ENCODE measurements around the gene ADRA1B.

Gene ADRA1B

GRCh38 chr5:159945359-159945758 is 29.1 kb downstream of the ADRA1B start:
- no peak for DNase-seq (ENCODE audit: low read depth, low spot score)
- H3K4me3 ChIP-seq (ENCODE audit: low read depth, low read length) = no peak overlapping the region
- TF ChIP-seq, protein P1, sequence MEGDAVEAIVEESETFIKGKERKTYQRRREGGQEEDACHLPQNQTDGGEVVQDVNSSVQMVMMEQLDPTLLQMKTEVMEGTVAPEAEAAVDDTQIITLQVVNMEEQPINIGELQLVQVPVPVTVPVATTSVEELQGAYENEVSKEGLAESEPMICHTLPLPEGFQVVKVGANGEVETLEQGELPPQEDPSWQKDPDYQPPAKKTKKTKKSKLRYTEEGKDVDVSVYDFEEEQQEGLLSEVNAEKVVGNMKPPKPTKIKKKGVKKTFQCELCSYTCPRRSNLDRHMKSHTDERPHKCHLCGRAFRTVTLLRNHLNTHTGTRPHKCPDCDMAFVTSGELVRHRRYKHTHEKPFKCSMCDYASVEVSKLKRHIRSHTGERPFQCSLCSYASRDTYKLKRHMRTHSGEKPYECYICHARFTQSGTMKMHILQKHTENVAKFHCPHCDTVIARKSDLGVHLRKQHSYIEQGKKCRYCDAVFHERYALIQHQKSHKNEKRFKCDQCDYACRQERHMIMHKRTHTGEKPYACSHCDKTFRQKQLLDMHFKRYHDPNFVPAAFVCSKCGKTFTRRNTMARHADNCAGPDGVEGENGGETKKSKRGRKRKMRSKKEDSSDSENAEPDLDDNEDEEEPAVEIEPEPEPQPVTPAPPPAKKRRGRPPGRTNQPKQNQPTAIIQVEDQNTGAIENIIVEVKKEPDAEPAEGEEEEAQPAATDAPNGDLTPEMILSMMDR (IDR thresholded peaks at IDR 0.05; ENCODE audit: low read depth, low read length) = no peak
- in situ Hi-C loops (cut with HindIII; ENCODE audit: low sequenced_read_pairs) = no loop called here

DNA sequence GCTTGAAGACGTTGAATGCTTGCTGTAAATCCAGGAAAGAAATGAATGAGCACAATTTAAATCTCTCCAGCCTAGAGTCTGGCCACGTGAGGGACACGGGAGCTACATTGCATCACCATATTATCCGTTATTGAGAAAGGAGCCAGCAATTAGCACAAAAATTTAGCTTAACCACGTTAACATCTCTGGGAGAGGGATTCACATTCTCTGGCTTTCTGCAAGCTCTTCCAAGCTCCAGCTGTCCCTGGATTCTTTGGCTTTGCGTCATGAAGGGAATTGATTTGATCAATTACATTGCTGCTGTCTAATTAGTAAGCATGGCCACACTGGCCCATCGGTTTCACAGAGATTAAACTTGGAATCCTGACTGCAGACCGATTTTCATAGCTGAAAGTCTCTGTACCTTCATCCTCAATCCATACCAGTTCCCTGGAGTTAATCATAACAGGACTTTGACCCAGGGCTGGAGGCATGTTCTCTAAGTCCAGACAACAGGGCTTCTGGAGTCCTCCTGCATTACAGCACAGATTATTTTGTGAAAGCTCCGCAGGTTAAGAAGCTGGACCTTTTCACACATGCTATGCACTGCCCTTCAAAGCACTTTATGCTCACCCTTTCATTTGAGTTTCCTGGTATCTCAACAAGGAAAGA is 31.6 kb downstream of the ADRA1B start:
- in situ Hi-C loops (cut with HindIII; ENCODE audit: low sequenced_read_pairs) = no loop called here
- no peak overlapping the region for H3K4me3 ChIP-seq (ENCODE audit: low read depth, low read length)
- peak; percentile 63 for DNase-seq (ENCODE audit: low read depth, low spot score)
- TF ChIP-seq, protein P1 (IDR thresholded peaks at IDR 0.05; ENCODE audit: low read depth, low read length) = no peak

DNA sequence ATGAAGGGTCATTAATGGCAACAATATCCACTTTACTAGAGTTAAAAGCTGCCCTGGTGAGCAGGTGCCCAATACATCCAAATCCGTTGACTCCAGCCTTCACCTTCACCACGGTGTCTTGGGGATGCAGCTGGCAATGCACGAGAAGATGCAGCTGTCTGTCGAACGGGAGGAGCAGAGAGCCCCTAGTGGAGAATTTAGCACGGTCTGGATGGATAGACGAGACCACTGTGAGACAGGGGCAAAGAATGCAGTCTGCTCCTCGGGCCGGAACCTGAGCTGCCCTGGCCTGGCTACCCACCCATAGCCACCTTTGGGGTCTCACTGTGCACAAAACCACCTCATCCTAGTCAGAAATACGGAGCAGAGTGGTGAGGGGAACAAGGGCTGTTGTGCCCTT is 35.1 kb downstream of the ADRA1B start:
- TF ChIP-seq, protein P1 (IDR thresholded peaks at IDR 0.05; ENCODE audit: low read depth, low read length) = peak; percentile 59
- DNase-seq (ENCODE audit: low read depth, low spot score) = peak; percentile 23
- no peak overlapping the region for H3K4me3 ChIP-seq (ENCODE audit: low read depth, low read length)
- in situ Hi-C loops (cut with HindIII; ENCODE audit: low sequenced_read_pairs) = no loop called here

DNA sequence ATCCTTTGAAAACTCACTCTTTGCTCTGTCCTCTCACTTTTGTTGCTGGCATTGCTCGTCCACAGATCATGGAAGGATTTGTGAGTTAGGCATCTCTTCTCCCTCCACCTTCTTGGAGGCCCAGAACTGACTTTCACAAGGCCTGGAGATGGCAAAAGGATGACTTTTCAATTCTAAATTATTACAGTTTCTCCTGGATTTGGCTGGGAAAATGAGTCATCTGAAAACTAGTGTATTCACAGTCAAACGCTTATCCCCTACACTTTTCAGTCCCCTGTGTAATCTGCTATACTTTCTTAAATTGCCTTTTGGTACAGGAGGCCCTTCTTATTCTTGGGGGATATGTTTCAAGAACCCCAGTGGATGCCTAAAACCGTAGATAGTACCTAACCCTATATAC is 35.6 kb downstream of the ADRA1B start:
- in situ Hi-C loops (cut with HindIII; ENCODE audit: low sequenced_read_pairs) = no loop called here
- no peak overlapping the region for H3K4me3 ChIP-seq (ENCODE audit: low read depth, low read length)
- no peak for DNase-seq (ENCODE audit: low read depth, low spot score)
- TF ChIP-seq, protein P1 (IDR thresholded peaks at IDR 0.05; ENCODE audit: low read depth, low read length) = no peak

DNA sequence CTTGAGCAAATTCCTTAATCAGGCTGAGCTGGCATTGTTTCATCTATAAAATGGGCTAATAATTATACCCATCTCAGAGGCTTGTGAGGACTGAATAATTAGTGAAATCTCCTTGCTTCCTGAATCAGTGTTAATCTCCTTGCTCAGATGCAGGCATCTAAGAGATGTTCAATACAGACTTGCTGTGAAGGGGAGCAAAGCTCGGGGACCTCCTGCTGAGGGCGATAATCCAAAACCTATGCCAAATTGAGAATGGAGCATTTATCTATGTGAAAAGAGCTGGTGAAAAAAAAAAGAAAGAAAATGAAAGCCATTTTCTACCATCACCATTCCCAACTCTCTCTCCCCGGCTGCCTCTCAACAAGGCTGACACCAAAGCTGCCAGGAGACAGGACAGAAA is 37.3 kb downstream of the ADRA1B start:
- TF ChIP-seq, protein P1 (IDR thresholded peaks at IDR 0.05; ENCODE audit: low read depth, low read length) = no peak
- no peak overlapping the region for H3K4me3 ChIP-seq (ENCODE audit: low read depth, low read length)
- DNase-seq (ENCODE audit: low read depth, low spot score) = no peak
- in situ Hi-C loops (cut with HindIII; ENCODE audit: low sequenced_read_pairs) = no loop called here

DNA sequence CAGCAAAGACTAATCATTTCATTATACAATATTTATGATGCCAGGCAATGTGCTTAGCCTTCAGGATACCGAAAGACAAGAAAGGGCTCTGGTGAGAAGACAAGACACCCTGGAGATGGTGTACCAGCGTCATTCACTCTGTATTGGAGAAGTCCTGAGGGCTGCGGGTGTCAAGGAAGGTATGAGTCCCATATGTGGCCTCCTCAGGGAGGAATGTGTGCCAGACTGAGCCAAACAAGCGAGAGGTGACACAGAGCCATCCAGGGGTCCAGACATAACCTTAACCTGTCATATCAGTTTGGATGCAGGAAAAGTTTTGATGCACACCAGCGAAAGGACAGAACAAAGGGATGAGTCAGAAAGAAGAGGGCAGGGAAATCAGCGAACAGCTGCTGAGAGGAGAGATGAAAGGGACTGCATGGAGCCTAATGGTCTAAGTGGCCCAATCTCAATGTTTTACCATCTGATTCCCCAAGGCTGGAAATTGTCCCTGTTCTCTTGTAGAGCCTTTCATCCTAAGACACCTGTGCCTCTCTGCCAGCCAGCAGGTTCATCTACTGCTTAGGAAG is 38.9 kb downstream of the ADRA1B start:
- TF ChIP-seq, protein P1 (IDR thresholded peaks at IDR 0.05; ENCODE audit: low read depth, low read length) = no peak
- in situ Hi-C loops (cut with HindIII; ENCODE audit: low sequenced_read_pairs) = no loop called here
- H3K4me3 ChIP-seq (ENCODE audit: low read depth, low read length) = no peak overlapping the region
- DNase-seq (ENCODE audit: low read depth, low spot score) = no peak
